ENCODE measurements around the gene B3GALT6. TPM values are rescaled to one million over a fixed set of nuclear protein-coding genes. Genes with fewer than 3 reads are reported as not detected.

B3GALT6 gene
- total RNA-seq, 1 experiment from 2014 or later = 8.6 TPM

GRCh38 chr1:1236176-1236763 lies 4.2 kb downstream of the B3GALT6 start:
- H3K9ac ChIP-seq (ENCODE audit: low read length) = no peak overlapping the region
- peaks cover 12% of the 10 kb centered on the region for H3K4me1 ChIP-seq (ENCODE audit: low read length)
- peaks cover 12% of the 10 kb centered on the region for H3K79me2 ChIP-seq (ENCODE audit: low read length)
- no peak for DNase-seq
- H3K9me2 ChIP-seq (replicated peaks; ENCODE audit: insufficient read depth, low read length) = no peaks in the 10 kb centered on the region
- no peak overlapping the region for H3K4me2 ChIP-seq (ENCODE audit: low read depth, low read length, poor library complexity, severe bottlenecking)
- no peak overlapping the region for H2AFZ ChIP-seq (ENCODE audit: low read length)
- no peaks in the 10 kb centered on the region for H3K27me3 ChIP-seq (ENCODE audit: low read length)
- H4K20me1 ChIP-seq (ENCODE audit: insufficient read depth, low read depth, low read length) = peaks cover 15% of the 10 kb centered on the region; the same call in 1 of the 2 replicates
- H3K36me3 ChIP-seq (ENCODE audit: insufficient read depth, low read length) = no peaks in the 10 kb centered on the region
- H3K27ac ChIP-seq (ENCODE audit: low read length) = no peak overlapping the region
- no peaks in the 10 kb centered on the region for H3K9me3 ChIP-seq (ENCODE audit: low read length)
- H3K4me3 ChIP-seq (ENCODE audit: low read length) = no peak overlapping the region

- Histone ChIP-seq H3K27me3 (ENCODE audit: low read length) (no peaks in the 10 kb centered on the region), H4K20me1 (ENCODE audit: insufficient read depth, low read depth, low read length) (peaks cover 15% of the 10 kb centered on the region; the same call in 1 of the 2 replicates), H3K9me2 (replicated peaks; ENCODE audit: insufficient read depth, low read length) (no peaks in the 10 kb centered on the region), H3K9ac (ENCODE audit: low read length) (no peak overlapping the region), H3K36me3 (ENCODE audit: insufficient read depth, low read length) (no peaks in the 10 kb centered on the region), H3K79me2 (ENCODE audit: low read length) (0 out of 2 replicates have a peak, but pooled peaks cover 9% of the 10 kb centered on the region), H3K4me3 (ENCODE audit: low read length) (no peak overlapping the region), H3K27ac (ENCODE audit: low read length) (no peak overlapping the region), H3K4me1 (ENCODE audit: low read length) (peaks cover 12% of the 10 kb centered on the region), H3K9me3 (ENCODE audit: low read length) (no peaks in the 10 kb centered on the region), H3K4me2 (ENCODE audit: low read depth, low read length, poor library complexity, severe bottlenecking) (no peak overlapping the region), H2AFZ (ENCODE audit: low read length) (no peak overlapping the region)
- DNase-seq = no peak
These were observed 5.2 kb downstream of the B3GALT6 start for GRCh38 chr1:1236945-1237873.

GRCh38 chr1:1237874-1238701 lies 6.1 kb downstream of the B3GALT6 start:
- Histone ChIP-seq H3K9me2 (replicated peaks; ENCODE audit: insufficient read depth, low read length) (no peaks in the 10 kb centered on the region), H3K9me3 (ENCODE audit: low read length) (no peaks in the 10 kb centered on the region), H3K9ac (ENCODE audit: low read length) (no peak overlapping the region), H3K27me3 (ENCODE audit: low read length) (no peaks in the 10 kb centered on the region), H3K36me3 (ENCODE audit: insufficient read depth, low read length) (no peaks in the 10 kb centered on the region), H3K27ac (ENCODE audit: low read length) (no peak overlapping the region), H2AFZ (ENCODE audit: low read length) (no peak overlapping the region), H3K4me2 (ENCODE audit: low read depth, low read length, poor library complexity, severe bottlenecking) (no peak overlapping the region), H4K20me1 (ENCODE audit: insufficient read depth, low read depth, low read length) (peaks cover 13% of the 10 kb centered on the region; the same call in 1 of the 2 replicates), H3K79me2 (ENCODE audit: low read length) (0 out of 2 replicates have a peak, but pooled peaks cover 5% of the 10 kb centered on the region), H3K4me3 (ENCODE audit: low read length) (no peak overlapping the region), H3K4me1 (ENCODE audit: low read length) (peaks cover 5% of the 10 kb centered on the region)
- DNase-seq = no peak

- H3K4me2 ChIP-seq (ENCODE audit: low read depth, low read length, poor library complexity, severe bottlenecking) = no peak overlapping the region
- H2AFZ ChIP-seq (ENCODE audit: low read length) = no peak overlapping the region
- no peak overlapping the region for H3K4me3 ChIP-seq (ENCODE audit: low read length)
- H3K79me2 ChIP-seq (ENCODE audit: low read length) = no peaks in the 10 kb centered on the region
- H3K27ac ChIP-seq (ENCODE audit: low read length) = no peak overlapping the region
- H4K20me1 ChIP-seq (ENCODE audit: insufficient read depth, low read depth, low read length) = peaks cover 7% of the 10 kb centered on the region; the same call in 1 of the 2 replicates
- H3K36me3 ChIP-seq (ENCODE audit: insufficient read depth, low read length) = no peaks in the 10 kb centered on the region
- H3K4me1 ChIP-seq (ENCODE audit: low read length) = no peaks in the 10 kb centered on the region; the same call in 1 of the 2 replicates
- no peak overlapping the region for H3K9ac ChIP-seq (ENCODE audit: low read length)
- no peak for DNase-seq
- no peaks in the 10 kb centered on the region for H3K9me2 ChIP-seq (replicated peaks; ENCODE audit: insufficient read depth, low read length)
- no peaks in the 10 kb centered on the region for H3K9me3 ChIP-seq (ENCODE audit: low read length)
- H3K27me3 ChIP-seq (ENCODE audit: low read length) = no peaks in the 10 kb centered on the region
These were observed 6.7 kb downstream of the B3GALT6 start for GRCh38 chr1:1238702-1239178.

- H3K79me2 ChIP-seq (ENCODE audit: low read length) = no peaks in the 10 kb centered on the region
- no peak overlapping the region for H3K4me3 ChIP-seq (ENCODE audit: low read length)
- no peak overlapping the region for H3K9ac ChIP-seq (ENCODE audit: low read length)
- no peak overlapping the region for H2AFZ ChIP-seq (ENCODE audit: low read length)
- no peaks in the 10 kb centered on the region for H3K4me1 ChIP-seq (ENCODE audit: low read length)
- H3K9me3 ChIP-seq (ENCODE audit: low read length) = no peaks in the 10 kb centered on the region
- peaks cover 7% of the 10 kb centered on the region; the same call in 1 of the 2 replicates for H4K20me1 ChIP-seq (ENCODE audit: insufficient read depth, low read depth, low read length)
- H3K27me3 ChIP-seq (ENCODE audit: low read length) = no peaks in the 10 kb centered on the region
- H3K27ac ChIP-seq (ENCODE audit: low read length) = no peak overlapping the region
- H3K4me2 ChIP-seq (ENCODE audit: low read depth, low read length, poor library complexity, severe bottlenecking) = no peak overlapping the region
- no peak for DNase-seq
- H3K36me3 ChIP-seq (ENCODE audit: insufficient read depth, low read length) = no peaks in the 10 kb centered on the region
- no peaks in the 10 kb centered on the region for H3K9me2 ChIP-seq (replicated peaks; ENCODE audit: insufficient read depth, low read length)
These were observed 7.2 kb downstream of the B3GALT6 start for GRCh38 chr1:1239227-1239613.

- H3K9me2 ChIP-seq (replicated peaks; ENCODE audit: insufficient read depth, low read length) = no peaks in the 10 kb centered on the region
- no peak for DNase-seq
- H3K4me3 ChIP-seq (ENCODE audit: low read length) = no peak overlapping the region
- H3K79me2 ChIP-seq (ENCODE audit: low read length) = no peaks in the 10 kb centered on the region
- H2AFZ ChIP-seq (ENCODE audit: low read length) = no peak overlapping the region
- H3K36me3 ChIP-seq (ENCODE audit: insufficient read depth, low read length) = no peaks in the 10 kb centered on the region
- H3K4me1 ChIP-seq (ENCODE audit: low read length) = no peaks in the 10 kb centered on the region
- H4K20me1 ChIP-seq (ENCODE audit: insufficient read depth, low read depth, low read length) = peaks cover 7% of the 10 kb centered on the region; the same call in 1 of the 2 replicates
- H3K27me3 ChIP-seq (ENCODE audit: low read length) = no peaks in the 10 kb centered on the region
- no peak overlapping the region for H3K9ac ChIP-seq (ENCODE audit: low read length)
- H3K4me2 ChIP-seq (ENCODE audit: low read depth, low read length, poor library complexity, severe bottlenecking) = no peak overlapping the region
- H3K27ac ChIP-seq (ENCODE audit: low read length) = no peak overlapping the region
- no peaks in the 10 kb centered on the region for H3K9me3 ChIP-seq (ENCODE audit: low read length)
These were observed 7.7 kb downstream of the B3GALT6 start for GRCh38 chr1:1239614-1240347.

- H3K36me3 ChIP-seq (ENCODE audit: insufficient read depth, low read length) = no peaks in the 10 kb centered on the region
- no peak overlapping the region for H3K9ac ChIP-seq (ENCODE audit: low read length)
- peaks cover 7% of the 10 kb centered on the region; the same call in 1 of the 2 replicates for H4K20me1 ChIP-seq (ENCODE audit: insufficient read depth, low read depth, low read length)
- no peaks in the 10 kb centered on the region for H3K79me2 ChIP-seq (ENCODE audit: low read length)
- H3K4me2 ChIP-seq (ENCODE audit: low read depth, low read length, poor library complexity, severe bottlenecking) = no peak overlapping the region
- no peaks in the 10 kb centered on the region for H3K27me3 ChIP-seq (ENCODE audit: low read length)
- no peaks in the 10 kb centered on the region for H3K9me3 ChIP-seq (ENCODE audit: low read length)
- no peaks in the 10 kb centered on the region for H3K9me2 ChIP-seq (replicated peaks; ENCODE audit: insufficient read depth, low read length)
- H2AFZ ChIP-seq (ENCODE audit: low read length) = no peak overlapping the region
- H3K4me1 ChIP-seq (ENCODE audit: low read length) = no peaks in the 10 kb centered on the region
- no peak overlapping the region for H3K27ac ChIP-seq (ENCODE audit: low read length)
- no peak overlapping the region for H3K4me3 ChIP-seq (ENCODE audit: low read length)
- no peak for DNase-seq
These were observed 8.3 kb downstream of the B3GALT6 start for GRCh38 chr1:1240348-1240732.
